AG20443 (cell line): ENCODE measurements around the gene DVL1.

Experiments used
- DNase-seq: peaks from one replicate; pipeline ENCODE4 v3.0.0; 2012; ENCODE audit warnings: low spot score, mixed read lengths

Gene DVL1

GRCh38 chr1:1298861-1299685 lies 50.1 kb downstream of the DVL1 start:
- no peak for DNase-seq

DNA sequence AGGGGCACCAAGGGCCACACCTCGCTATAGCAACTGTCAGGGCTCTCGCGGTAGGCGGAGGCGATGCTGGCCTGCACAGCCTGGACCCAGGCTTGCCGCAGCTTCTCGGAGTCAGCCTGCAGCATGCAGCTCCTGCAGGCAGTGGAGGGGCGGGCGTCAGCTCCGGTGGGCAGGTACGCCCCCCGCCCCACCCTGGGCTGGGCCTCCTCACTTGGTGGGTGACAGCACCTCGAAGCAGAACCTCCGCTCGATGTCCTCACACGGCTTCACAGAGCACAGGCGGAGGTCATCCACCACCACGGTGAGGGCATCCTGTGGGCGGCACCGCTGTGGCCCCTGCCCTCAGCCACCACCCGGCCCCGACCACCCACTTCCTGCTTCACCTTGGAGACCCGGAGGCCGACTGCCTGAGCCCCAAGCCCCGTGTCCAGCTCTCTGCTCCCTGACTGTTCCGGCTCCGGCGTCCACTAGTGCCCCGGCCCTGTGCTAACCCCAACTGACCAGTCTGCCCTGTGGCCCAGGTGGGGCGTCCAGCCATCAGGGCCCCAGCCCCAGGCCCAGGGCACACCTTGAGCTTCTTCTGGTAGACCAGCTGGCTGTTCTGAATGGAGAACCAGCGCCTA lies 51.3 kb downstream of the DVL1 start:
- DNase-seq = no peak

DNA sequence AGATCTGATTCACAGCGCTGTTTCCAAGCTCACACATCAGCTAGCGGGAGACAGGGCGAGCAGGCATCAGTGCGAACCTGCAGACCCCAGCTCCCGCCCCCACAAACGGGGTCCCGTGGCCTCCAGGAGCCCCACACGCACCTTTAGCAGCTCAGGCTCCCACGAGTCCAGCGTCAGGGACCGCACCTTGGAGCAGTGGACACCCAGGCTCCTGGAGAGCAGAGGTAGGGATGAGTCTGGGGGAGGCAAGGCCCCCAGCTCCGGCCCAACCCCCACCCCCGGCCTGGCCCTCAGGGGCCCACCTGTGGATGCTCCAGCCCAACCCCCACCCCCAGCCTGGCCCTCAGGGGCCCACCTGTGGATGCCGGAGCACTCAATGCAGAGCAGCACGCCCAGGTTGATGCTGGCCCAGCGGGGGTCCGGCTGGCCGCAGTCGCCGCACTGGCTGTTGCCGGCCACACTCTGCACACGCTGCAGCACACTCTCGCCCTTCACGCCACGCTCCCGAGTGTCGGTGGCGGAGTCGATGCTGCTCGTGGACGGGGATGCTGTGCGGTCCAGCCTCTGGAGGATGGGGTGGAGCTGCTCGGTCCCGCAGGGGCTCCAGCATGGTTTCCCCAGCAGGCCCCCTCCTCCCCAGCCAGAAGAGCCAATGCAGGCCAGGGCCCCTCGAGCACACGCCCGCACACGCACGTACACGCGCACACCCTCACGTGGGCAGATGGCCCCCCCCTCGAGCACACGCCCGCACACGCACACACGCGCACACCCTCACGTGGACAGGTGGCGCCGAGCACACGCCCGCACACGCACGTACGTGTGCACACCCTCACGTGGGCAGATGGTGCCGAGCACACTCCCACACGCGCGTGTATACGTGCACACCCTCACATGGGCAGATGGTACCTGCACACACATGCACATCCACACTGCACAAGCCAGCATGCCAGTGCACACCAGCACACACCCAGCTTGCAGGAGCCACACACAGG lies 52.9 kb downstream of the DVL1 start:
- no peak for DNase-seq

GRCh38 chr1:1295154-1295923 lies 53.9 kb downstream of the DVL1 start:
- DNase-seq = no peak

DNA sequence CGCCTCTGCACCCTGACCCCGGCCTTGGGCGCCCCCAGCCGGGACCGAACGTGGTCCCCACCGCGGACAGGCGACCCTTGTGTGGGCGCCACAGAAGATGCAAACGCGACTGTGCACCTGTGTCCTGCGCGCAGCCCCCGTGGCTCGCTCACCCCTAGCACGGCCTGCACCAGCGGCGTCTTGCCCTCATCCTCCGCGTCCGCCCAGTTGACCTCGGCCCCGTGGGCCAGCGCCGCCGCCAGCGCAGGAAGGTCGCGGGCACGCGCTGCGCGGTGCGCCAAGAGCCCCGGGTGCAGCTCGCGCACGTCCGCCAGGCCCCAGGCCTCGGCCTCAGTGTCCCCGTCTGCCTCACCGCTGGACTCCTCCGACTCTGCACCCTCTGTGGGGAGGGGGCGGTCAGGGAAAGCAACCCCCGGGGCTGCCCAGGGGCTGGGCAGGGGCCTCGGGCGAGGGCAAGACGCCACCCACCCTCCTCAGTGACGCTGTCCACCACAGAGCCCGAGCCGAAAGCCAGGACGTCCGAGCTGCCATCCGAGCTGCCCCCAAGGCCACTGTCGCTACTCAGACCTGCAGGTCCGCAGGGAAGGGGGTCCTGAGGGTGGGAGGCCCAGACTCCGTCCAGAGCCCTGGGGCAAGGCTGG lies 54.8 kb downstream of the DVL1 start:
- no peak for DNase-seq

DNA sequence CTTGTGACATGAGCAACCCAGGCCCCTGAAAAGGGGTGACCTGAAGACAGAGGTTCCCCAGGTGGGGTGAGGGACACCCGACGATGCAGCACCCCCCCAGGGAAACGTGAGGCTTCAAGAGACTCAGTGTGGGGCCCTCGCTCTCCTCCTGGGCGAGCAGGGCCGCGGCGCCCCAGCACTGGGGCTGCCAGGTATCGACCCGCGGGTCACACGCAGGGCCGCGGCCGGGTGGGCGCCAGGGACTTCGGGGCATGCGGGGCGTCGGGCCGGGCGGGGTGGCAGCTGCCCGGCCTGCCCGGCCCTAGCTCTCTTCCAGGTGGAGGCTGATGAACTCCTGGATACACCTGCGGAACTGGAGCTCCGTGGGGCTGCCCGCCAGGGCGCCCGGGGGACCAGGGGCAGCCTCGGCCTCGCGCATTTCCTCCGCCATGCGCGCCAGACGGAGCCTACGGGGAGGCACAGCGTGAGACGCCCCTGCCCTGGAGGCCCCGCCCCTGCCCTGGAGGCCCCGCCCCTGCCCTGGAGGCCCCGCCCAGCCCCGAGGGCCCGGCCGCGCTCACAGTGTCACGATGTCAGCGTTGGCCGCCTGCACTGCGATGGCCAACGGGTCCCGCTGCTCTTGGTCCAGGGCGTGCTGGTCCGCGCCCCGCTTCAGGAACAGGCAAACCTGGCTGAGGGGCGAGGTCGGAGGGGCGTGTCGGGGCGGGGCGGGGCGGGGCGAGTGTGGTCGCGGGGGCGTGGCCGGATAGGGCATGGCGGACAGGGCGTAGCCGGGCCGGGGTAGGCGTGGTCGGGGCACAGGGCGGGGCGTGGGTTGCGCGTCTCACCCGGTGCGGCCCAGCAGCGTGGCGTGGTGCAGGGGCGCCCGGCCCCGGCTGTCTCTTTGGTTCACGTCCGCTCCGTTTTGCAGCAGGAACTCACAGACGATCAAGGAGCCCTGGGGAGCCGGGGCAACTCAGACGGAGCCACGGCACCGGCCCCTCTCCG lies 55.7 kb downstream of the DVL1 start:
- no peak for DNase-seq

- DNase-seq = no peak
These were observed 56.4 kb downstream of the DVL1 start for GRCh38 chr1:1292851-1293250.

- DNase-seq = no peak
These were observed 56.8 kb downstream of the DVL1 start for GRCh38 chr1:1292442-1292779.

DNA sequence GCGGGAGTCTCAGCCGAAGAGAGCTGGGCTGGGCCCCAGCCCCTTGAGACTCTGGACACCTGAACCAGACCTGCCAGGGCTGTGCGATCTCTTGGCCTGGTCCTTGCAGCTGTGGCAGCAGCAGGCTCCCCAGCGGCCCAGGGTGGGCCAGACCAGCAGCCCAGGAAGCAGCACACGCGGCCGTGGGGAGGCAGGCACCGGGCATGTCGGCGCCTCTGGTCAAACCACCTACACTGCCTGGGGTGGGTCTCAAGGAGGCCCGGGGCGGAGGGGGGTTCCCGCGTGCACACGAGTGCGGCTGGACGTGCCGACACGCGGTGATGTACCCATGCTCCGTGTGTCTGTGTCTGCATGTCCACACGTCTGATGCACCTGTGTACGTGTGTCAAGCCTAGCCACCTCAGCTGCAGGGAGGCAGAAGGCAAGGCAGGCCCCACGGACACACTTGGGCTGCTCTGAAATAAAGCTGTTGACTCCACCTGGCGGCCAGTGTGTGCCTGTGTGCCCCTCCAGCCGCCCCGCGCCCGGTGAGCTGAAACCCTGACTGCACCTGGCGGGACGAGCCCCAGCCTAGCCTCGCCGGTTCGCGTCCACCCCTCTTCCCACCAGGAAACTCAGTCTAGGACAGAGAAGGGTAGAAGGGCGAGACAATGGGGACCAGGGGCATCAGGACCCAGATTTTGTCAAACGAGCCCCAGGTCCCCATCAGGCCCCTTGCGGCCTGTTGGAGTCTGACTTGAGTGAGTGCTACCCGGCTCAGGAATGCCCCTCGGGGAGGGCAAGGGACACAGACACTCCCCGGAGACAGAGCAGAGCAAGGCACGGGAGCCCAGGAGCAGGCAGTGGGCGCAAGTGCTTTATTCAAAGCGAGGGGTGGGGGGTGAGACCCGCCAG lies 57.4 kb downstream of the DVL1 start:
- DNase-seq = peak; percentile 64

DNA sequence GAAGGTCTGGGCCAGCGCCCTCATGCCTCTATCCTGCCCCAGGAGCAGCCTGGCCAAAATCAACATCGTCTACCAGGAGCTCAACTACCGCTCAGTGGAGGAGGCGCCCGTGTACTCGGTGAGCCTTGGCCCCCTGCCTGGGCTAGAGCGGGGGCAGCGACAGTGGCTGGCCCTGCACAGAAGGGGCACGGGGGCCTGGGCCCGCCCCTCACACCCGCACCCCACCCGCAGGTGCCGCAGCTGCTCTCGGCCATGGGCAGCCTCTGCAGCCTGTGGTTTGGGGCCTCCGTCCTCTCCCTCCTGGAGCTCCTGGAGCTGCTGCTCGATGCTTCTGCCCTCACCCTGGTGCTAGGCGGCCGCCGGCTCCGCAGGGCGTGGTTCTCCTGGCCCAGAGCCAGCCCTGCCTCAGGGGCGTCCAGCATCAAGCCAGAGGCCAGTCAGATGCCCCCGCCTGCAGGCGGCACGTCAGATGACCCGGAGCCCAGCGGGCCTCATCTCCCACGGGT lies 58.1 kb downstream of the DVL1 start:
- DNase-seq = no peak

GRCh38 chr1:1290238-1290731 lies 58.9 kb downstream of the DVL1 start:
- DNase-seq = peak; percentile 88

DNA sequence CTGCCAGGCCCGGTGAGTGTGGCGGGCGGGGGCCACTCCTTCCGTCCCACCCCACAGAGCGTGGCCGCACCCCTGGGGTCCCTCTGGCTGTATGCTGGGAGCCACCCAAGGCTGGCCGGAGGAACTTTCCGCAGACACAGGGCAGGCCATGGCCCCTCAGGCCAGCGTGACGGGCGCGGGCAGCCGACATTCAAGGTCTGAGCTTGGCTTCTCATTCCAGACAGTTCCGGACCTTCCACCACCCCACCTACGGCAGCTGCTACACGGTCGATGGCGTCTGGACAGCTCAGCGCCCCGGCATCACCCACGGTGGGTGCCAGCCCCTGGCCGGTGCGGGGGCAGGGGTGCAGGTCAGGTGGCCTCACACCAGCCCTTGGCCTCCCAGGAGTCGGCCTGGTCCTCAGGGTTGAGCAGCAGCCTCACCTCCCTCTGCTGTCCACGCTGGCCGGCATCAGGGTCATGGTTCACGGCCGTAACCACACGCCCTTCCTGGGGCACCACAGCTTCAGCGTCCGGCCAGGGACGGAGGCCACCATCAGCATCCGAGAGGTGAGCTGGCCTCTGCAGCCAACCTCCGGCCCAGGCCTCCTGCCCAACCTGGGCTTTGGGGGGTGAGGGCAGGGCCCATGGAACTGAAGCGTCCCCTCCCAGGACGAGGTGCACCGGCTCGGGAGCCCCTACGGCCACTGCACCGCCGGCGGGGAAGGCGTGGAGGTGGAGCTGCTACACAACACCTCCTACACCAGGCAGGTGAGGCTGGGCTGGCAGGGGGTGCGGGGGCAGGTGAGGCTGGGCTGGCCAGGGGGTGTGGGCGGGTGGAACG lies 61.7 kb downstream of the DVL1 start:
- DNase-seq = no peak

DNA sequence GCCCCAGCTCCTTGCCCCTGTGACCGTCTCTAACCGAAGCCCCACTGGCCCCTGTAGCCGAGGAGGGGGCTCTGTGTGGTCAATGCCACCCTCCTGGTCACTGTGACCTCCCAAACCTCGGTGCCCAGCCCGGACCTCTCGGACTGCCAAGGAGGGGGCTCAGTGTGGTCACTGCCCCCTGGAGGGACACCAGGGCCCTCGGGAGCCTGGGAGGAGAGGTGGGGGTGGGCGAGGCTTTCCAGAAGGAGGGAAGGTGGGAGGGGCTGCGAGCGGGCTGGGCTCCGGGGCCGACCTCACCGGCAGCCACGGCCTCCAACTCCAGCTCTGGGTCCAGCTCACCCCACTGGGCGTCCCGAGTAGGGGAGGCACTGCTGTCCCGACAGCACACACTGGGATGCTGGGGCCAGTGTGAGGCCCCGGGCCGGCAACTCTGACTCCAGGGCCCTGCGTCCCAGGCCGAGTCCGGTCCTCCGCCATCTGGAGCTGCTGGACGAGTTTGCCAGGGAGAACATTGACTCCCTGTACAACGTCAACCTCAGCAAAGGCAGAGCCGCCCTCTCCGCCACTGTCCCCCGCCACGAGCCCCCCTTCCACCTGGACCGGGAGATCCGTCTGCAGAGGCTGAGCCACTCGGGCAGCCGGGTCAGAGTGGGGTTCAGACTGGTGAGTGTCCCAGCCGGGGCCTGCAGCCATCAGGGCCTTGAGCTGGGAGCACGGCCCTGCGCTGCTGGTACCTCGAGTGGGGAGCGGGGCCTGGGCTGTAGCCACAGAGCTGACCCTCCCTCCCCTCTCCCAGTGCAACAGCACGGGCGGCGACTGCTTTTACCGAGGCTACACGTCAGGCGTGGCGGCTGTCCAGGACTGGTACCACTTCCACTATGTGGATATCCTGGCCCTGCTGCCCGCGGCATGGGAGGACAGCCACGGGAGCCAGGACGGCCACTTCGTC lies 62.6 kb downstream of the DVL1 start:
- DNase-seq = no peak

DNA sequence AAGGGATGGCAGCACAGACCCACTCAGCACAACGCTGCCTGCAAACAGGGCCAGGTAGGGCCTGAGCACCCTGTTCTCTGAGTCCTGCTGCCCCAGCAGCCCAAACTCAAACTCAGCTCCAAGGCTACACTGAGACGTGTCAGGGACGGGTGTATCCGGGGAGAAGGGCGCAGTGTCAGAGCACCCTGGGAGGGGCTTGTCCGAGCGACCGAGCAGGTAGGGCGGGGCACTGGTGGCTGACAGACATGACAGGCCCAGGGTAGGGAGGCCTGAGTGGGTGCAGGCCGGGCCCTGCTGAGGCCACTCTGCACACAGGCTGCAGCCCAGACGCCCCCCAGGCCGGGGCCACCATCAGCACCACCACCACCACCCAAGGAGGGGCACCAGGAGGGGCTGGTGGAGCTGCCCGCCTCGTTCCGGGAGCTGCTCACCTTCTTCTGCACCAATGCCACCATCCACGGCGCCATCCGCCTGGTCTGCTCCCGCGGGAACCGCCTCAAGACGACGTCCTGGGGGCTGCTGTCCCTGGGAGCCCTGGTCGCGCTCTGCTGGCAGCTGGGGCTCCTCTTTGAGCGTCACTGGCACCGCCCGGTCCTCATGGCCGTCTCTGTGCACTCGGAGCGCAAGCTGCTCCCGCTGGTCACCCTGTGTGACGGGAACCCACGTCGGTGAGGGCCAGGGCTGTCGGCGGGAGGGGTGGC lies 63.5 kb downstream of the DVL1 start:
- no peak for DNase-seq
